Bronchial epithelial cell (primary cell): ENCODE measurements around the gene LMBR1L. TPM values are rescaled to one million over a fixed set of nuclear protein-coding genes. Genes with fewer than 3 reads are reported as not detected.

Experiments used
- DNase-seq: peaks from one replicate; pipeline ENCODE4 v3.0.0-alpha.2; 2010; ENCODE audit warnings: low read depth
- FAIRE-seq: peaks from 2 replicates; lab custom pipeline; 2011; peaks lifted over from hg19 to GRCh38; lab: Jason Lieb, UNC
- H3K27me3 ChIP-seq: 2 replicates; pipeline ENCODE4 v1.5.1; 2011; ENCODE audit warnings: low read length; ENCODE audit not compliant: control insufficient read depth, insufficient read depth
- H3K36me3 ChIP-seq: 2 replicates; pipeline ENCODE4 v1.5.1; 2011; ENCODE audit warnings: low read length; ENCODE audit not compliant: control insufficient read depth, insufficient read depth
- H3K4me3 ChIP-seq: 2 replicates; pipeline ENCODE4 v1.5.1; 2011; ENCODE audit warnings: mild to moderate bottlenecking, low read depth, low read length, control low read depth
- total RNA-seq: library from RNA; depleted of rRNA; stranded (reverse); fragments of >200 nt; gene quantifications from 2 replicates; pipeline ENCODE4 v1.2.1, GENCODE V29; 2014
- TF ChIP-seq, protein P1 (sequence below): IDR thresholded peaks from 2 replicates; pipeline ENCODE4 v1.5.1; 2011; ENCODE audit warnings: mild to moderate bottlenecking, moderate library complexity, low read length, control low read depth, inconsistent platforms; ENCODE audit not compliant: insufficient read depth, severe bottlenecking

Gene LMBR1L
- total RNA-seq, 1 donor from 2014 or later, result 24.0 TPM

DNA sequence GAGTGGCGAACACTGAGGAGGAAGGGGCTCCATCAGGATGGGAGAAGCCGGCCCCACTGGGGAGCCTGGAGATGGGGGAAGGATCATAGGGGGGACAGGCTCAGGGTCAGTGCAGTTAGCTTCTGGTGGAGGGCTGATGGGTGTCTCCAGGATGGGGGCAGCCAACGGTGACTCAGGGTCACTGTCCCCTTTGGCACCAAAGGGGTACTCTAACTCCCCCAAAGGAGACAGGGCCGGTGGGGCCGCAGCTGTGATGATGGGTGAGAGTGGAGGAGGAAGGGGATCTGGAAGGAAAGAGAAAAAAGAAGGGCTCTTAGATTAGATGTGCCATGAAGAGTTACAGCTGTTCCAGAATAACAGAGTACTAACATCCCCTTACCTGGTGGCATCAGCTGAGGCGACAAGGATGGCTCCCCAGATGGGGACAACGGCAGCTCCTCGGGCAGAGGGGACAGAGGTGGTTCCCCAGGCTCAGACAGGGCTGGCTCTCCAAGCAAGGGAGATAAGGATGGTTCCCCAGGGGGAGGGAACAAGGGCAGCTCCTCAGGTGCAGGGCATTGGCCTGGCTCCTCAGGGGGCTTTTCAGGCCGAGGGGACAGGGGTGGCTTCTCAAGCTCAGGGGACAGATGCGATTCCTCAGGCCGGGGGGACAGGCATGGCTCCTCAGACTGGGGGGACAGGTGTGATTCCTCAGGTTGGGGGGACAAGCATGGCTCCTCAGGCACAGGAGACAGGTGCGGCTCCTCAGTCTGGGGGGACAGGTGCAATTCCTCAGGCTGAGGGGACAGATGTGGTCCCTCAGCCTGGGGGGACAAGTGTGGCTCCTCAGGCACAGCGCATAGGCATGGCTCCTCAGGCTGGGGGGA is 59.9 kb downstream of the LMBR1L start:
- TF ChIP-seq, protein P1, sequence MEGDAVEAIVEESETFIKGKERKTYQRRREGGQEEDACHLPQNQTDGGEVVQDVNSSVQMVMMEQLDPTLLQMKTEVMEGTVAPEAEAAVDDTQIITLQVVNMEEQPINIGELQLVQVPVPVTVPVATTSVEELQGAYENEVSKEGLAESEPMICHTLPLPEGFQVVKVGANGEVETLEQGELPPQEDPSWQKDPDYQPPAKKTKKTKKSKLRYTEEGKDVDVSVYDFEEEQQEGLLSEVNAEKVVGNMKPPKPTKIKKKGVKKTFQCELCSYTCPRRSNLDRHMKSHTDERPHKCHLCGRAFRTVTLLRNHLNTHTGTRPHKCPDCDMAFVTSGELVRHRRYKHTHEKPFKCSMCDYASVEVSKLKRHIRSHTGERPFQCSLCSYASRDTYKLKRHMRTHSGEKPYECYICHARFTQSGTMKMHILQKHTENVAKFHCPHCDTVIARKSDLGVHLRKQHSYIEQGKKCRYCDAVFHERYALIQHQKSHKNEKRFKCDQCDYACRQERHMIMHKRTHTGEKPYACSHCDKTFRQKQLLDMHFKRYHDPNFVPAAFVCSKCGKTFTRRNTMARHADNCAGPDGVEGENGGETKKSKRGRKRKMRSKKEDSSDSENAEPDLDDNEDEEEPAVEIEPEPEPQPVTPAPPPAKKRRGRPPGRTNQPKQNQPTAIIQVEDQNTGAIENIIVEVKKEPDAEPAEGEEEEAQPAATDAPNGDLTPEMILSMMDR, result no peak
- no peak for DNase-seq
- no peak for FAIRE-seq
- H3K36me3 ChIP-seq, result peaks cover 72% of the 10 kb centered on the region
- H3K27me3 ChIP-seq, result no peaks in the 10 kb centered on the region
- no peak overlapping the region for H3K4me3 ChIP-seq

DNA sequence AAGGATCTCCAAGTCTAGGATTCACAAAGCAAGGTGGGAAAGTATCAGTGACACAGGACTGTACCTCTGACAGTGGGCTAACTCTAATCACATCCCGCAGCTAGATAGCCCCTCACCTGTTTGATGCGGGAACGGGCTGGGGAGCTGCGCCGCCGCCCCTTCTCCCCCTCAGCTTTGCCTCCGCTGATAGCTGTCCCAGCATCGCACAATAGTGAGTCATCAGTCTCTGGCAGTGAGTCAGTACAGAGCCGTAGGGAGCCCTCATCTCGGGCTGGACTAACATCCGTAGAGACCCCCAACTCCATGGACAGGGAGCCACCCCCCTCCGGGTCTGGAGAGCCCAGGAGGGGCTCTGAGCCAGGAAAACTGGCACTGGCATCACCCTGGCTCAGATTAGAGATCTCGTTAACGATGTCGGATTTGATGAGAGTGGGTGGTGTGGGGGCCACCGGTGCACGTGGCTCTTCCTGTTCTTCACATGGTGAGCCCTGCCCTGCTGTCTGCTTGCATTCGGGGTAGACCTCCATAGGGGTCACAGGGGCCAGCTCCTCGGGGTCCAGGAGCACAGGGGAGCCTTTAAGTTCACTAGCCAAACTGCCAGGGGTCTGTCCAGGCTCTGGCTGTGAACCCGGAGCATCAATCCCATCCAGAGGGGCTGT is 61.0 kb downstream of the LMBR1L start:
- peaks cover 76% of the 10 kb centered on the region for H3K36me3 ChIP-seq
- TF ChIP-seq, protein P1, result no peak
- no peaks in the 10 kb centered on the region for H3K27me3 ChIP-seq
- FAIRE-seq, result no peak
- peak; percentile 39 for DNase-seq
- no peak overlapping the region for H3K4me3 ChIP-seq

DNA sequence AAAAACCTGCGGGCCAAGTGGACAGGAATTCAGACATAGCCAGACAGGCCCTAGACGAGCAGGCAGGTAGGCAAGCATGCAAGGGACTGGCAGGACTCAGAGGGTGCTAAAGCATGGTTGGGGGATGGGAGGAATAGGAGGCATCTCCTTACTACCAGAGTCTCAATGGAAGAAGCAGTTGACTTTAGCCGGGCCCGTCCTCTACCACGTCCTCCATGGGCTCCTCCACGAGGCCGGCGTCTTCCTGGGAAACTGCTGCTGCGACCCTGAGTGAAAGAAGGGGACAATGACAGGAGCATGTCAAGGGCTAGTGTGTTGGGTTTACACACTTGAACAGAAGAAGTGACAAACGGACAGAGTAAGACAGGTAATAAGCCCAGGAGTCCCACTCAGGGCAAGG is 61.7 kb downstream of the LMBR1L start:
- no peak overlapping the region for H3K4me3 ChIP-seq
- TF ChIP-seq, protein P1, result no peak
- H3K27me3 ChIP-seq, result no peaks in the 10 kb centered on the region
- peaks cover 75% of the 10 kb centered on the region for H3K36me3 ChIP-seq
- FAIRE-seq, result peak; percentile 73
- DNase-seq, result no peak

Other genes starting within 250 kb of the LMBR1L start
- 2.9 and 4.5 TPM in 2 replicates for gene RND1, start 245.0 kb downstream of the LMBR1L start, total RNA-seq
- gene FKBP11, start 185.4 kb downstream of the LMBR1L start, total RNA-seq, result 7.9 and 12.4 TPM in 2 replicates
- 30.0 and 38.7 TPM in 2 replicates for gene ARF3, start 153.4 kb downstream of the LMBR1L start, total RNA-seq
- not detected in 2 replicates for gene WNT10B, start 139.1 kb downstream of the LMBR1L start, total RNA-seq
- not detected in 2 replicates for gene WNT1, start 132.5 kb downstream of the LMBR1L start, total RNA-seq
- 0.13 and 0.26 TPM in 2 replicates for gene DDN, start 111.5 kb downstream of the LMBR1L start, total RNA-seq
- gene PRKAG1, start 92.1 kb downstream of the LMBR1L start, total RNA-seq, result 68.6 and 93.7 TPM in 2 replicates
- gene KMT2D, start 50.1 kb downstream of the LMBR1L start, total RNA-seq, result 24.0 and 25.6 TPM in 2 replicates
- gene RHEBL1, start 40.9 kb downstream of the LMBR1L start, total RNA-seq, result 0.26 and 0.53 TPM in 2 replicates
- 0.13 TPM in 1 of 2 replicates, not detected in the other for gene DHH, start 16.0 kb downstream of the LMBR1L start, total RNA-seq
- 253 and 317 TPM in 2 replicates for gene TUBA1B, start 20.5 kb upstream of the LMBR1L start, total RNA-seq
- 8.2 and 17.3 TPM in 2 replicates for gene TUBA1A, start 78.2 kb upstream of the LMBR1L start, total RNA-seq
- gene TUBA1C, start 154.2 kb upstream of the LMBR1L start, total RNA-seq, result 196 and 466 TPM in 2 replicates
- 0.26 and 0.51 TPM in 2 replicates for gene PRPH, start 184.3 kb upstream of the LMBR1L start, total RNA-seq
- 2.6 and 5.2 TPM in 2 replicates for gene TROAP, start 212.4 kb upstream of the LMBR1L start, total RNA-seq
- gene C1QL4, start 226.3 kb upstream of the LMBR1L start, total RNA-seq, result 0.13 TPM in 1 of 2 replicates, not detected in the other
- gene DNAJC22, start 236.0 kb upstream of the LMBR1L start, total RNA-seq, result 0.13 and 0.26 TPM in 2 replicates